Ureter (tissue), 1 donor: ENCODE measurements around the gene ATP7B. TPM values are rescaled to one million over a fixed set of nuclear protein-coding genes. Genes with fewer than 3 reads are reported as not detected.

ENCODE experiments used
- DNase-seq: peaks from one replicate; pipeline ENCODE4 v3.0.0-alpha.2; 2020; ENCODE audit warnings: low spot score
- total RNA-seq: library from RNA; stranded (reverse); gene quantifications from one replicate; pipeline ENCODE4 v1.2.4, GENCODE V29; 2023
- donor health status: DM: yes; HTN: yes; CAD: no.

ATP7B gene
- total RNA-seq, 1 donor from 2014 or later, result 9.5 TPM

- DNase-seq, result no peak
Measured at GRCh38 chr13:51950722-51951121, 60.5 kb downstream of the ATP7B start.

GRCh38 chr13:51946163-51946669, 65.0 kb downstream of the ATP7B start:
- DNase-seq, result no peak

- no peak for DNase-seq
Measured at GRCh38 chr13:51945149-51945548, 66.1 kb downstream of the ATP7B start.

GRCh38 chr13:51944428-51944827, 66.8 kb downstream of the ATP7B start:
- no peak for DNase-seq

- no peak for DNase-seq
Measured at GRCh38 chr13:51943721-51944120, 67.5 kb downstream of the ATP7B start.

- DNase-seq, result no peak
Measured at GRCh38 chr13:51942189-51942588, 69.1 kb downstream of the ATP7B start.

- no peak for DNase-seq
Measured at GRCh38 chr13:51938454-51938853, 72.8 kb downstream of the ATP7B start.

- no peak for DNase-seq
Measured at GRCh38 chr13:51937320-51938290, 73.6 kb downstream of the ATP7B start.

- DNase-seq, result no peak
Measured at GRCh38 chr13:51935326-51936171, 75.7 kb downstream of the ATP7B start.

GRCh38 chr13:51934461-51935087, 76.7 kb downstream of the ATP7B start:
- no peak for DNase-seq

- no peak for DNase-seq
Measured at GRCh38 chr13:51933466-51934058, 77.7 kb downstream of the ATP7B start.

GRCh38 chr13:51932231-51932630, 79.0 kb downstream of the ATP7B start:
- no peak for DNase-seq

GRCh38 chr13:51931606-51932005, 79.6 kb downstream of the ATP7B start:
- no peak for DNase-seq

- no peak for DNase-seq
Measured at GRCh38 chr13:51929699-51930098, 81.6 kb downstream of the ATP7B start.

- DNase-seq, result no peak
Measured at GRCh38 chr13:51928231-51928630, 83.0 kb downstream of the ATP7B start.

GRCh38 chr13:51927129-51927528, 84.1 kb downstream of the ATP7B start:
- DNase-seq, result no peak

- DNase-seq, result no peak
Measured at GRCh38 chr13:51926528-51926885, 84.7 kb downstream of the ATP7B start.

GRCh38 chr13:51925865-51926527, 85.3 kb downstream of the ATP7B start:
- no peak for DNase-seq

- peak; percentile 7 for DNase-seq
Measured at GRCh38 chr13:51924756-51925544, 86.3 kb downstream of the ATP7B start.

GRCh38 chr13:51923983-51924539, 87.2 kb downstream of the ATP7B start:
- peak; percentile 12 for DNase-seq
